Neural cell (in vitro differentiated cells): ENCODE data around the gene GLTP.

Source experiments
- EP300 ChIP-seq: fragments of 450-650 bp; conservative IDR thresholded peaks from 2 replicates; pipeline ENCODE4 v1.6.1; 2014; ENCODE audit warnings: antibody characterized with exemption, mild to moderate bottlenecking, moderate library complexity; ENCODE audit not compliant: poor library complexity, severe bottlenecking
- EZH2 ChIP-seq: fragments of 200-600, 300-800 bp; shearing (Covaris generic), sonication (generic); IDR thresholded peaks from 2 replicates; pipeline ENCODE4 v1.6.1; 2014; ENCODE audit warnings: antibody characterized with exemption, low read length, borderline replicate concordance, mild to moderate bottlenecking; ENCODE audit not compliant: insufficient read depth, poor library complexity, severe bottlenecking
- MXI1 ChIP-seq: fragments of 450-650 bp; conservative IDR thresholded peaks from 2 replicates; pipeline ENCODE4 v1.6.1; 2014; ENCODE audit warnings: antibody characterized with exemption, mild to moderate bottlenecking; ENCODE audit not compliant: poor library complexity, severe bottlenecking
- POLR2AphosphoS5 ChIP-seq: IDR thresholded peaks from 2 replicates; pipeline ENCODE4 v1.6.1; 2012
- RAD21 ChIP-seq: fragments of 450-650 bp; conservative IDR thresholded peaks from 2 replicates; pipeline ENCODE4 v1.6.1; 2014; ENCODE audit warnings: antibody characterized with exemption, mild to moderate bottlenecking, moderate library complexity
- SMC3 ChIP-seq: fragments of 450-650 bp; conservative IDR thresholded peaks from 2 replicates; pipeline ENCODE4 v1.6.1; 2014; ENCODE audit warnings: antibody characterized with exemption, mild to moderate bottlenecking, moderate library complexity; ENCODE audit not compliant: poor library complexity
- TAF1 ChIP-seq: IDR thresholded peaks from 2 replicates; pipeline ENCODE4 v1.6.1; 2012; ENCODE audit warnings: low read depth
- TF ChIP-seq, protein P1 (sequence below): fragments of 450-650 bp; IDR thresholded peaks from 2 replicates; pipeline ENCODE4 v1.5.1; 2014; ENCODE audit warnings: antibody characterized with exemption, mild to moderate bottlenecking, moderate library complexity; ENCODE audit not compliant: poor library complexity, severe bottlenecking
- TF ChIP-seq, protein P2 (sequence below): IDR thresholded peaks from 2 replicates; pipeline ENCODE4 v1.6.1; 2012; ENCODE audit warnings: borderline replicate concordance

GRCh38 chr12:109814600-109815150 lies 65.7 kb downstream of the GLTP start:
- TF ChIP-seq, protein P1, sequence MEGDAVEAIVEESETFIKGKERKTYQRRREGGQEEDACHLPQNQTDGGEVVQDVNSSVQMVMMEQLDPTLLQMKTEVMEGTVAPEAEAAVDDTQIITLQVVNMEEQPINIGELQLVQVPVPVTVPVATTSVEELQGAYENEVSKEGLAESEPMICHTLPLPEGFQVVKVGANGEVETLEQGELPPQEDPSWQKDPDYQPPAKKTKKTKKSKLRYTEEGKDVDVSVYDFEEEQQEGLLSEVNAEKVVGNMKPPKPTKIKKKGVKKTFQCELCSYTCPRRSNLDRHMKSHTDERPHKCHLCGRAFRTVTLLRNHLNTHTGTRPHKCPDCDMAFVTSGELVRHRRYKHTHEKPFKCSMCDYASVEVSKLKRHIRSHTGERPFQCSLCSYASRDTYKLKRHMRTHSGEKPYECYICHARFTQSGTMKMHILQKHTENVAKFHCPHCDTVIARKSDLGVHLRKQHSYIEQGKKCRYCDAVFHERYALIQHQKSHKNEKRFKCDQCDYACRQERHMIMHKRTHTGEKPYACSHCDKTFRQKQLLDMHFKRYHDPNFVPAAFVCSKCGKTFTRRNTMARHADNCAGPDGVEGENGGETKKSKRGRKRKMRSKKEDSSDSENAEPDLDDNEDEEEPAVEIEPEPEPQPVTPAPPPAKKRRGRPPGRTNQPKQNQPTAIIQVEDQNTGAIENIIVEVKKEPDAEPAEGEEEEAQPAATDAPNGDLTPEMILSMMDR: no peak
- TF ChIP-seq SMC3: no peak
- no peak for TF ChIP-seq EP300
- TF ChIP-seq POLR2AphosphoS5: no peak
- TF ChIP-seq, protein P2, sequence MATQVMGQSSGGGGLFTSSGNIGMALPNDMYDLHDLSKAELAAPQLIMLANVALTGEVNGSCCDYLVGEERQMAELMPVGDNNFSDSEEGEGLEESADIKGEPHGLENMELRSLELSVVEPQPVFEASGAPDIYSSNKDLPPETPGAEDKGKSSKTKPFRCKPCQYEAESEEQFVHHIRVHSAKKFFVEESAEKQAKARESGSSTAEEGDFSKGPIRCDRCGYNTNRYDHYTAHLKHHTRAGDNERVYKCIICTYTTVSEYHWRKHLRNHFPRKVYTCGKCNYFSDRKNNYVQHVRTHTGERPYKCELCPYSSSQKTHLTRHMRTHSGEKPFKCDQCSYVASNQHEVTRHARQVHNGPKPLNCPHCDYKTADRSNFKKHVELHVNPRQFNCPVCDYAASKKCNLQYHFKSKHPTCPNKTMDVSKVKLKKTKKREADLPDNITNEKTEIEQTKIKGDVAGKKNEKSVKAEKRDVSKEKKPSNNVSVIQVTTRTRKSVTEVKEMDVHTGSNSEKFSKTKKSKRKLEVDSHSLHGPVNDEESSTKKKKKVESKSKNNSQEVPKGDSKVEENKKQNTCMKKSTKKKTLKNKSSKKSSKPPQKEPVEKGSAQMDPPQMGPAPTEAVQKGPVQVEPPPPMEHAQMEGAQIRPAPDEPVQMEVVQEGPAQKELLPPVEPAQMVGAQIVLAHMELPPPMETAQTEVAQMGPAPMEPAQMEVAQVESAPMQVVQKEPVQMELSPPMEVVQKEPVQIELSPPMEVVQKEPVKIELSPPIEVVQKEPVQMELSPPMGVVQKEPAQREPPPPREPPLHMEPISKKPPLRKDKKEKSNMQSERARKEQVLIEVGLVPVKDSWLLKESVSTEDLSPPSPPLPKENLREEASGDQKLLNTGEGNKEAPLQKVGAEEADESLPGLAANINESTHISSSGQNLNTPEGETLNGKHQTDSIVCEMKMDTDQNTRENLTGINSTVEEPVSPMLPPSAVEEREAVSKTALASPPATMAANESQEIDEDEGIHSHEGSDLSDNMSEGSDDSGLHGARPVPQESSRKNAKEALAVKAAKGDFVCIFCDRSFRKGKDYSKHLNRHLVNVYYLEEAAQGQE: no peak
- no peak for TF ChIP-seq EZH2
- TF ChIP-seq TAF1: no peak
- TF ChIP-seq RAD21: no peak
- no peak for TF ChIP-seq MXI1
